Hematopoietic multipotent progenitor cell treated with erythropoietin and hydrocortisone succinate and interleukin-3 and kit ligand, for 15 days (in vitro differentiated cells): ENCODE measurements around the gene TMCC3.
"Not testable (repeated sequence)": the region's sequence is repeated elsewhere in the genome, so short reads cannot be mapped to it uniquely, and the experiment has no call there.

Source experiments
- DNase-seq: peaks from one replicate; pipeline ENCODE4 v3.0.0-alpha.2; 2015; ENCODE audit warnings: low spot score

The TMCC3 gene

GRCh38 chr12:94650143-94651056 is at the start of gene TMCC3:
Gene TMCC3, minus strand, starts transcription at chr12:94650557. Its CDS starts 127 bp downstream, at chr12:94650430.
- no peak for DNase-seq

GRCh38 chr12:94699801-94700200 is 49.4 kb upstream of the TMCC3 start:
- DNase-seq: peak; percentile 58

- DNase-seq: no peak
Observed at GRCh38 chr12:94698578-94698977, 48.2 kb upstream of the TMCC3 start.

GRCh38 chr12:94697631-94698030 is 47.3 kb upstream of the TMCC3 start:
- no peak for DNase-seq

- DNase-seq: no peak
Observed at GRCh38 chr12:94694732-94695131, 44.4 kb upstream of the TMCC3 start.

GRCh38 chr12:94692826-94693225 is 42.5 kb upstream of the TMCC3 start:
- not testable (repeated sequence) for DNase-seq

- DNase-seq: no peak
Observed at GRCh38 chr12:94690198-94690771, 39.9 kb upstream of the TMCC3 start.

GRCh38 chr12:94689646-94690036 is 39.3 kb upstream of the TMCC3 start:
- DNase-seq: no peak

GRCh38 chr12:94689002-94689645 is 38.8 kb upstream of the TMCC3 start:
- no peak for DNase-seq

GRCh38 chr12:94687891-94688290 is 37.5 kb upstream of the TMCC3 start:
- no peak for DNase-seq

- DNase-seq: no peak
Observed at GRCh38 chr12:94686834-94687628, 36.7 kb upstream of the TMCC3 start.

GRCh38 chr12:94684416-94685142 is 34.2 kb upstream of the TMCC3 start:
- no peak for DNase-seq

- no peak for DNase-seq
Observed at GRCh38 chr12:94679554-94680195, 29.3 kb upstream of the TMCC3 start.

- no peak for DNase-seq
Observed at GRCh38 chr12:94678849-94679248, 28.5 kb upstream of the TMCC3 start.

- DNase-seq: no peak
Observed at GRCh38 chr12:94678379-94678778, 28.0 kb upstream of the TMCC3 start.

- no peak for DNase-seq
Observed at GRCh38 chr12:94677778-94678177, 27.4 kb upstream of the TMCC3 start.

GRCh38 chr12:94676922-94677321 is 26.6 kb upstream of the TMCC3 start:
- no peak for DNase-seq

GRCh38 chr12:94676031-94676641 is 25.8 kb upstream of the TMCC3 start:
- DNase-seq: no peak

GRCh38 chr12:94674835-94675234 is 24.5 kb upstream of the TMCC3 start:
- no peak for DNase-seq

GRCh38 chr12:94674051-94674451 is 23.7 kb upstream of the TMCC3 start:
- no peak for DNase-seq

GRCh38 chr12:94673496-94673895 is 23.1 kb upstream of the TMCC3 start:
- no peak for DNase-seq
